Activated naive CD4-positive, alpha-beta T cell treated with anti-CD3 and anti-CD28 coated beads, Interleukin-2, amount 10 ng/mL, durations not matched to agents 7 days and 5 days (primary cell): ENCODE measurements around the gene TTLL5.

ENCODE experiments used
- CTCF ChIA-PET: fragments of 350-600 bp; sonication (Branson Sonifier 250); formaldehyde crosslinking; loops from one replicate; lab custom pipeline; 2021; ENCODE audit warnings: antibody characterized with exemption; lab: Charles Lee
- DNase-seq: peaks from one replicate; pipeline ENCODE4 v3.0.0-alpha.2; 2020
- H3K27ac Mint-ChIP-seq: one replicate; pipeline ENCODE4 v1.8.0; 2021; ENCODE audit warnings: mild to moderate bottlenecking, moderate library complexity, mixed read lengths
- H3K27me3 Mint-ChIP-seq: one replicate; pipeline ENCODE4 v1.8.0; 2021; ENCODE audit warnings: mild to moderate bottlenecking, mixed read lengths
- H3K36me3 Mint-ChIP-seq: one replicate; pipeline ENCODE4 v1.8.0; 2021; ENCODE audit warnings: mixed read lengths
- H3K4me1 Mint-ChIP-seq: one replicate; pipeline ENCODE4 v1.8.0; 2021; ENCODE audit warnings: mixed read lengths
- H3K4me3 Mint-ChIP-seq: one replicate; pipeline ENCODE4 v1.8.0; 2021; ENCODE audit warnings: mild to moderate bottlenecking, moderate library complexity, mixed read lengths
- H3K9me3 Mint-ChIP-seq: one replicate; pipeline ENCODE4 v1.8.0; 2021; ENCODE audit warnings: mixed read lengths

TTLL5 gene

DNA sequence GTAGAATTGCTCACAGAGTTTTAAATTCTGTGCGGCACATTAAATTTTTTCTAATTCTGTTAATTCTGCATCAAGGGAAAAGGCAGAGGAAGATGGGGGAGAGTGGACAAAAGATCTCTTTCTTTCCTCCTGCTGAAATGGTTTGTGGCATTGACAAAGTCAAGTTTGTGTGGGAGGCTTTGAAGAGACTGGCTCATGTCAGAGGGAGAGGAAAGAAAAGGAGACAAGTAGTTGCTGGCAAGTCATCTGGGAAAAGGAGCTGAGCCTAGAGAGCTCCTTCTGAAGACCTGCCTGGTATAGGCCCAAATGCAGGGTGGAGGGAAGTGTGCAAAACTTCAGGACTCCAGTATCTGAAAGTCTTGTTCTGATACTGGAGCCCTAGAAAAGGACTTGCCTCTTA lies 36.3 kb downstream of the TTLL5 start:
- no peak for DNase-seq
- Mint-ChIP-seq H3K9me3 (peaks cover 7% of the 10 kb centered on the region), H3K27ac (no peak overlapping the region), H3K4me3 (no peak overlapping the region), H3K36me3 (peaks cover 43% of the 10 kb centered on the region), H3K27me3 (no peaks in the 10 kb centered on the region), H3K4me1 (no peaks in the 10 kb centered on the region)
- CTCF ChIA-PET, result interaction anchor here (2.5 kb wide), 1 partner anchor 11 kb away, joined by 8 read pairs; no protein-coding TSS in a partner anchor

DNA sequence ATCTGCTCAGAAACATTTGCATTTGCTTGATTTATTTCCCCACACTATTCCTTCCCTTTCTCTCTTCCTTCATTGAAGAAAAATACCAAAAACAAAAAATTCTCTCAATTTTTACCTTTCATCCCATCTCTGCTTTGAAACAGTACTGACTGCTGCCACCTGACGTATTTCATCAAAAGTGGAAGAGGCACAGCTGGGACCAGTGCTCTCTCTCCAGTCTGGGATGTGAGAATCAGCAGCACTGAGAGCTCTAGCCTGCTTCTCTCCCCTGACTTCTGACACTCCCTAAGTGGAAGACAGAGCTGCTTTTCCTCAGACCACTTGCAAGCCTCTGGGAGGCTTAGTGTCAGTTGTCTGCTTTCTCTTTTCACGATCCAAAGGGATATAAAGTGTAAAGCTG lies 36.9 kb downstream of the TTLL5 start:
- Mint-ChIP-seq H3K9me3 (peaks cover 7% of the 10 kb centered on the region), H3K36me3 (peaks cover 38% of the 10 kb centered on the region), H3K4me1 (no peaks in the 10 kb centered on the region), H3K27me3 (no peaks in the 10 kb centered on the region), H3K27ac (no peak overlapping the region), H3K4me3 (no peak overlapping the region)
- CTCF ChIA-PET, result interaction anchor here (2.5 kb wide), 1 partner anchor 11 kb away, joined by 8 read pairs; no protein-coding TSS in a partner anchor
- DNase-seq, result no peak

DNA sequence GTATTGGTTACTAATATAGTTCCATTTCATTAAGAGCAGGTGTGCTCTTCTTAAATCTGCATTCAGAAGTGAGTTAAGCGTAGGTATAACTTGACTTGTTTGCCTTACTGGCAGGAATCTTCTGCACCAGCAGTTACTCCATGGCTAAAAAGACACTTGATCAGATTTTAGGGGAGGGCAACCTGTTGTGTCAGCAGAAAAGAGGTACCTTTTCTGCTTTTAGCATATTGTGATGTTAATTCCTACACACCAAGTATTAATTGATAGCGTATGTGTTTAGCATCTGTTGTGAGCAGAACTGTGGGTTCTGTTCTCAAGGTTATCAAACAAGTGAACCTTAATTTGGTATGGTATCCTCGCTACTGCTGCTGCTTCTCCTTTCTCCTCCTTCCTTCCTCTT lies 38.3 kb downstream of the TTLL5 start:
- Mint-ChIP-seq H3K27me3 (no peaks in the 10 kb centered on the region), H3K27ac (no peak overlapping the region), H3K9me3 (peaks cover 7% of the 10 kb centered on the region), H3K4me3 (no peak overlapping the region), H3K36me3 (peaks cover 28% of the 10 kb centered on the region), H3K4me1 (no peaks in the 10 kb centered on the region)
- no peak for DNase-seq
- CTCF ChIA-PET, result interaction anchor here (1.0 to 2.5 kb wide), 2 partner anchors 10 kb away, joined by 4 to 8 read pairs; no protein-coding TSS in a partner anchor

DNA sequence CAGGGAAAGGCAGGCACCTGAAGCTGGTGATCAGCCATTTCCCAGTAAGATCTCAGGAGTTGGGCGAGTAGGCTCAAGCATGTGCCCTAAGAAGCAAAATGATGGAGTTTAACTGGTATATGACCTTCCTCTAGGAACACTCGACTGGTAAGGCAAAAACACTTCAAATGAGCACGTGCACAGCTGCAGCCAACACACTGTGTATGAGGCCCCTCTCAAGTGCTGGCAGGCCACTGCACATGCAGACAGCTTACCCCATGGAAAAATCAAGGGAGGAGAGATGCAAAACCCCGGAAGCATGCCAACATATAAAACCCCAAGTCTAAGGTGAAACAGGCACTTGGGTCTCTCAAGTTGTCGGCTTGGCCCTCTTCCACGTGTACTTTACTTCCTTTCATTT lies 39.2 kb downstream of the TTLL5 start:
- Mint-ChIP-seq H3K9me3 (peaks cover 2% of the 10 kb centered on the region), H3K4me1 (no peaks in the 10 kb centered on the region), H3K27me3 (no peaks in the 10 kb centered on the region), H3K36me3 (peaks cover 24% of the 10 kb centered on the region), H3K4me3 (no peak overlapping the region), H3K27ac (no peak overlapping the region)
- no peak for DNase-seq
- CTCF ChIA-PET, result interaction anchor here (1.0 kb wide), 1 partner anchor 9 kb away, joined by 4 read pairs; no protein-coding TSS in a partner anchor

DNA sequence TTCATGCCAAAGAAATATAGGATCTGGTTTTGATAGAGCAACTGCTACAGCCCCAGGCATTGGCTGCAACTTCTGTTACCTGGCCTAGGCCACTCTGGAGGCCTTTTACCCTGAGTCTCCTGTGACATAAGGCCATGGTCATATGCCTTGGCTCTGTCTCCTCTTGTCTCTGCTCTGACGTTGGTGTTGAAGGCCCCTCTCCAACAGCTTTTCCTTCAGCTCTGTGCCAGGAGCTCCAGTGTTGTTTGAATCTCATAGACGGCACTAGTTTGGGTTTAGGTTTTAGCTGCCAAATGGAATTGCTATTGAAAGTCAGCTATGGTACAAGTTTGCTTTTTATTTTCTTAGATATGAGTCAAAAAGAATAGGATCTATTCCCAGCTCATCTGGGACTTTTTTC lies 41.1 kb downstream of the TTLL5 start:
- Mint-ChIP-seq H3K4me3 (no peak overlapping the region), H3K9me3 (no peaks in the 10 kb centered on the region), H3K4me1 (no peaks in the 10 kb centered on the region), H3K36me3 (peaks cover 14% of the 10 kb centered on the region), H3K27me3 (no peaks in the 10 kb centered on the region), H3K27ac (no peak overlapping the region)
- CTCF ChIA-PET, result interaction anchor here (1.1 to 1.5 kb wide), 3 partner anchors 8 to 277 kb away, joined by 3 to 4 read pairs (median 4); no protein-coding TSS in a partner anchor
- DNase-seq, result no peak

DNA sequence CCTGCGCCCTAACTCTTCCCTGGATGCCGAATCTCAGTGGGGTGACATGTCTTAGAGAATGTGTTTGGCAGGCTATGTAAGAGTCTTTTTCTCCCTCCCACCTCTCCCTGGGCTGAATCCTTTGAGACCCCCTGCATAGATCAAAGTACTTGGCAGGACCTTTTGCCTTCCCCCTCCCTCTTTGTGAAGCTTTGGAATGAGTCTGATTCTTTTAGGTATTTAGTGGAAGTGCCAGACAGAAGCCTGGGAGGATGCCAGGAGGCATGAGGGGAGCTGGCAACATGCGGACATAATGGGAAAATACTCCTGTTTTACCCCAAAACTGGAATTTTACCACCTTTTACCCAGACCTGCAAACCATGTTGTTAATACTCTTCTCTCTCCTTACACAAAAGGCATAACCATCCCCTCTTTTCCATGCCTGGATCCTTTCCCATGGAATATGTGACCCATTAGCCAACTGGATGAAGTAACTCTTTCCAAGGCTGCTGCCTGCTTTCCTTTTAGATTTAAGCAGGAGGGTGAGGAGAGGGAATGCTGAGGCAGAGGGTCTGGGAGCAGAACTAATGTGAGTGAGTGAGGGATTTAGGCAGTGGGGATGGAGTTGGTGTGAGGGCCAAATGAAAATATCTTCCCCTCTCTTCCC lies 41.7 kb downstream of the TTLL5 start:
- Mint-ChIP-seq H3K27me3 (no peaks in the 10 kb centered on the region), H3K4me3 (no peak overlapping the region), H3K4me1 (no peaks in the 10 kb centered on the region), H3K9me3 (no peaks in the 10 kb centered on the region), H3K27ac (no peak overlapping the region), H3K36me3 (peaks cover 14% of the 10 kb centered on the region)
- DNase-seq, result no peak
- CTCF ChIA-PET, result interaction anchor here (1.1 to 1.5 kb wide), 3 partner anchors 8 to 276 kb away, joined by 3 to 4 read pairs (median 4); no protein-coding TSS in a partner anchor

DNA sequence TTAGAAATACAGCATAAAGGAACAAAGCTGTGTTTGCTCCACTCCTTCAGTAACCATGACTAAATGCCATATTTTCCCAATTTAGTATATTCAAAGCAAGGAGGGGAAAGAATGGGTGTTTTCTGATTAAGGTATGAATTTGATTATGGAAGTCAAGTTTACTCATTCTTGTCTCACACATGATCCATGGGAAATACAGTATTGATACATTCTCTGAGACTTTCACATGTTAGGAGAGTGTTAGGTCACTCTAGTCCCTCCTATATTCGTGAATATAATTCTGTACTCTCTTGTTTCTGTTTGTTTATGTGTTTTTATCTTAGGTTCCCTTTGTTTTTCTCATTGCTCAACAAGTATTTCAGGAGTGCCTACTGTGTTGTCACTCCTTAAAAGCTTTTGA lies 42.4 kb downstream of the TTLL5 start:
- no peaks in the 10 kb centered on the region for H3K9me3 Mint-ChIP-seq
- peaks cover 14% of the 10 kb centered on the region for H3K36me3 Mint-ChIP-seq
- no peak overlapping the region for H3K4me3 Mint-ChIP-seq
- no peak overlapping the region for H3K27ac Mint-ChIP-seq
- DNase-seq, result no peak
- no peaks in the 10 kb centered on the region for H3K27me3 Mint-ChIP-seq
- no peaks in the 10 kb centered on the region for H3K4me1 Mint-ChIP-seq
- CTCF ChIA-PET, result interaction anchor here (1.7 kb wide), 1 partner anchor 279 kb away, joined by 7 read pairs; no protein-coding TSS in a partner anchor

DNA sequence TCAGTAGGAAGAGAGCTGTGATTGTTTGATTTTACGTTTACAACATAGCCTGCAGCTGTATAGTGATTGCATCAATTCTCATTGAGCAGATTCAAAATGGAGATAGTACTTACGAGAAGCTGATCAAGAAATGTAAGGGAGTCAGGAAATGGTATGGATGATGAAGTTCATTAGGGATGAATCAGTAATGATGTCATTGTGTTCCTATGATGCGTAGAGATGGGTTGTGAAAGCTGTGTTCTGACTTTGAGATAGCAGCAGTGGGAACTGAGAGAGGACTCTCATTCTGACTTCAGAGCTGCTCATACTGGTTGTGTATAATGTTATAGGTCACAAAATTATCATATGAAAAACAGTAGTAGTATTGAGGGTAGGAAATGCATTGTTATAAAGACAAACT lies 44.0 kb downstream of the TTLL5 start:
- Mint-ChIP-seq H3K27me3 (no peaks in the 10 kb centered on the region), H3K9me3 (no peaks in the 10 kb centered on the region), H3K36me3 (peaks cover 6% of the 10 kb centered on the region), H3K4me1 (no peaks in the 10 kb centered on the region), H3K4me3 (no peak overlapping the region), H3K27ac (no peak overlapping the region)
- CTCF ChIA-PET, result interaction anchor here (0.7 to 1.7 kb wide), 5 partner anchors 16 to 683 kb away, joined by 3 to 7 read pairs (median 6); no protein-coding TSS in a partner anchor
- DNase-seq, result no peak

DNA sequence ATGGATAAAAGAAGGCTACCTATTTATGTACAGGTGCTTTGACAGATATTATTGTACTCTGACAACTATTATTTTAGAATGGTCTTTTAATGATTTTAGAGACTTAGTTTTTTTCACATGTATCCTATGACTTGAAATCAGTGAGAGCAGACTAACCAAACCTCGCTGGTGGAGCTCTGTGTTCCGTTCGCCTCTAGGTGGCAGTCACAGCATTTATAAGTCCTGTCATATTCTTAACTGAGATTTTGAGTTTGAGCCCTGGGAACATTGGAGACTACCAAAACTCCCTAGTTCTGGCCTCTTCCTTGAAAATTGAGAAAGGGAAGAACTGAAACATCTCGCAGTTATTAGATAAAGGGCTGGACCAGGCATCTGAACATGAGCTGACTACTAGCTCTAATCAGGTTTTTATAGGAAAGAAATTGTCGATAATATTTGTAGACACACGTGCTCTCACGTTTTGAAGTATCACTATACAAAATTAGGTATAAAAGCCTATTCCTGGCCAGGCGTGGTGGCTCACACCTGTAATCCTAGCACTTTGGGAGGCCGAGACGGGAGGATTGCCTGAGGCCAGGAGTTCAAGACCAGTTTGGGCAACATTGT lies 48.3 kb downstream of the TTLL5 start:
- Mint-ChIP-seq H3K9me3 (no peaks in the 10 kb centered on the region), H3K27me3 (no peaks in the 10 kb centered on the region), H3K36me3 (no peaks in the 10 kb centered on the region), H3K4me3 (no peak overlapping the region), H3K4me1 (no peaks in the 10 kb centered on the region), H3K27ac (no peak overlapping the region)
- CTCF ChIA-PET, result interaction anchor here (0.6 to 4.9 kb wide), 27 partner anchors 9 to 678 kb away, joined by 3 to 131 read pairs (median 4); partner anchors contain the start of genes FLVCR2, IFT43 and TGFB3
- peak; percentile 78 for DNase-seq

DNA sequence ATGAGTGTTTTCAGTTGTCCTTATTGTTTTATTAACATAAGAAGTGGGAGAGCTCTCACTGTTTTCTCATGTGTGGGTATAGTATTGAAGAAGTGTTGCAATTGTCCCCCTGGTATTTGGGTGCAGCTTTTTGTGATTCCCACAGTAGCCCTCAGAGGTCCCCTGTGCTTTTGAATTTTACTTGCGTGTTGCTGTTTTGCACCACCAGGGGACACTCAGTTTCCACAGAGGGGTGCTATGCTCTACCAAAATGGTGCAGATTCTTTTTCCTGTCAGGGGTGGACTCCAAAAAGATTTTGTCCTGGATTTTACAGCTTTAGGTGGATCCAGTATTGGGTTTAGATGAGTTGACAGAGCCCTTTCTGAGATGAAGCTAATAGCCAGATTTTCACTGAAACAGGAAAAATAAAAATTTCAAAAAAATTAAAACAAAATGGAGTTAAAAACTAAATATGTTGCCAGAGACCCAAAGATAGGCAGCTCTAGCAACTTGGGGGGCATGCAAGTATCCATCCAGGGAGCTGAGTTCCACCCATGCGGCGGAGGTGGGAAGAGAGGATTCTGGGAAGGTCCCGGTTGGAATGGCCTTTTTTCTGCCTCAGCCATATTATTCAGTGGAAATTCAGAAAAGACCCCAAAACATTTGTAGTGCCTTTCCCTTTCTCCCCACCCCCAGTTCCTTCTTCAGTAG lies 50.2 kb downstream of the TTLL5 start:
- Mint-ChIP-seq H3K27ac (no peak overlapping the region), H3K4me1 (no peaks in the 10 kb centered on the region), H3K9me3 (no peaks in the 10 kb centered on the region), H3K4me3 (no peak overlapping the region), H3K27me3 (no peaks in the 10 kb centered on the region), H3K36me3 (no peaks in the 10 kb centered on the region)
- DNase-seq, result peak; percentile 47
- CTCF ChIA-PET, result interaction anchor here (0.6 to 4.9 kb wide), 9 partner anchors 59 to 676 kb away, joined by 3 to 131 read pairs (median 3); partner anchors contain the start of gene TGFB3

DNA sequence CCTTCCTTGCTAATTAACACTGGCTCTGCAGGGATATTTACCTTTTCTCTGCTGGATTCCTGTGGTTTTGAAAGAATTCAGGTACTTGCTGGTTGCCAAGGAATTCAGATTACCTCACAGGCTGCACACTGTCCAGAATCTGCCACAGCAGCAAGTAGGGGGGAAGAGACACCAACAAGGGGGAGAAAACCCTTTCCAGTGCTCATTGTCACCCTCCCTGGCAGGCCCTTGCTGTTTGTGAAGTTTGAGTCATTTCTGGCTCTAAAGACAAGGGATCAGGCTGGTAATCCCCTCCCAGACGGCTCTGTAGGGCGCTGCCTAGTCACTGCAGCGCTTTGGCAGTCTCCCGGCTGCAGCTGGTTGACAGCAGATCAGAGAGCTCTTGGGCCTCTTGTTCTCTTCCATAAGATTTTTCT lies 50.8 kb downstream of the TTLL5 start:
- no peak for DNase-seq
- Mint-ChIP-seq H3K36me3 (no peaks in the 10 kb centered on the region), H3K4me3 (no peak overlapping the region), H3K9me3 (no peaks in the 10 kb centered on the region), H3K4me1 (no peaks in the 10 kb centered on the region), H3K27ac (no peak overlapping the region), H3K27me3 (no peaks in the 10 kb centered on the region)
- CTCF ChIA-PET, result interaction anchor here (0.6 to 4.9 kb wide), 6 partner anchors 83 to 338 kb away, joined by 3 to 131 read pairs (median 4); partner anchors contain the start of gene TGFB3

DNA sequence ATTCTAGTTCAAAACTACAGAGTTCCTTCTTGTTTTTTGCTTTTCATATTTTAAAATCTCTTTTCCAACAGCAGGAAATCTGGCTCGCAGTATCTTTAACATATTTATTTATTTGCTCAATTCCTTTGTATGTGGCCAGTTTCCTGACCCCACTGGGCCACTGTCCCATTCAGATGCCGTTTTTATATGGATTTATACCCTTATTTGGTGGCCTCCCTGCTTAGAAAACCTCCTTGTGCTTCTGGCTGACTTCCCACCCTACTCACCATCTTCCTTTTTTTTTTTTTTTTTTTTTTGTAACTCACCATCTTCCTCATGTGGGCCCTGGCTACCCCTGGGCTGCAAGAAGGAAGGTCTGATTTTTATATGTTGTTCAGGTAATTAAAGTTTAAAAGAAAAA lies 53.9 kb downstream of the TTLL5 start:
- Mint-ChIP-seq H3K27ac (no peak overlapping the region), H3K4me3 (no peak overlapping the region), H3K27me3 (no peaks in the 10 kb centered on the region), H3K36me3 (peaks cover 11% of the 10 kb centered on the region), H3K9me3 (no peaks in the 10 kb centered on the region), H3K4me1 (no peaks in the 10 kb centered on the region)
- DNase-seq, result no peak
- CTCF ChIA-PET, result interaction anchor here (0.7 kb wide), 1 partner anchor 9 kb away, joined by 3 read pairs; no protein-coding TSS in a partner anchor

DNA sequence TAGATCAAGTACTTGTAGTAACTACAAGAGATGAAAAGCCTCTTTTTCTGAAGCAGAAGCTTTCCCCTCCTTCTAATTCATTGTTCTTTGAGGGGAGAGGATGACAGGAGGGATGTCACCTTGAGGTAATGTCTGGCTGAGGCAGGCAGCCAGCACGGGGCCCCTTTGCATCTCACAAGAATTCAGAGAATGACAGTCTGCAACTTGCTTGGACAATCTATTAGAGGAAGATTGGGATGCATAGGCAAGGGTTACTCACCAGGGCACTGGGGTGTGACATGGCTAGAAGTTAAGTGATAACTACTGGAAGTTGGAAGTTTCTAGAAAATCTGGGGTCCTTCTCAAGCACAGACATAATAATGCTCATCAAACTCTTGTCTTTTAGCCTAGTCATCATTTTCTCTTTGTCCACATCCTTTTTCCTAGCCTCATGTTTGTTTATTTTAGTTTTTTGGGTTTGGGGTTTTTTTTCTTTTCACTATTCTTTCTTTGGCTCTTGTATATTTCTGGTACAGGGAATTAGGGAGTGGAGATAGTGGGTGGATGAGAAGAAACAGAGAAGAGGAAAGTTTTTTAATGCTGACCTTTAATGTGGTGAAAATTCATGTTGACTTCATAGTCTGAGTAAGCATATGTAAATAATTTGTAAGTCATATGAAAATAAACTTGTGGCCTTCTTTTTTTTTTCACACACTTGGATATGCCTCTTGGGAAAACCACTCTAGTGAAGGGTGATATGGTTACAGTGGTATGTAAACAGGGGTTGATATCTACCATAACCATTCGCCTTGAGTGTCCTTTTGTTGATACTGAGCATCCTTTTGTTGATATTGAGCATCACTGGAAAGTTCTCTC lies 55.1 kb downstream of the TTLL5 start:
- no peak for DNase-seq
- H3K27me3 Mint-ChIP-seq, result no peaks in the 10 kb centered on the region
- CTCF ChIA-PET, result no interaction called here
- H3K9me3 Mint-ChIP-seq, result no peaks in the 10 kb centered on the region
- H3K27ac Mint-ChIP-seq, result no peak overlapping the region
- H3K4me1 Mint-ChIP-seq, result no peaks in the 10 kb centered on the region
- peaks cover 18% of the 10 kb centered on the region for H3K36me3 Mint-ChIP-seq
- H3K4me3 Mint-ChIP-seq, result no peak overlapping the region
